A673 (cell line): Measurements from ENCODE around the gene RALGPS1. TPM values are rescaled to one million over a fixed set of nuclear protein-coding genes. Genes with fewer than 3 reads are reported as not detected.
A peak's percentile ranks its signal among the peaks of the same experiment; 100 is the strongest.

ENCODE experiments used
- BruUV-seq: library from RNA; stranded (reverse); fragments of 400-500 nt; replicated peaks from 2 replicates; lab custom pipeline; 2021; lab: Mats Ljungman, UMichigan
- CTCF ChIA-PET: fragments of 300-600 bp; sonication (Branson Sonifier 250); formaldehyde crosslinking; loops from one replicate; lab custom pipeline; 2022; ENCODE audit warnings: antibody characterized with exemption; lab: Charles Lee
- POLR2A ChIA-PET: fragments of 300-600 bp; sonication (Branson Sonifier 250); formaldehyde crosslinking; loops from one replicate; lab custom pipeline; 2022; ENCODE audit warnings: antibody characterized with exemption; ENCODE audit not compliant: low non-redundant PET; lab: Charles Lee
- DNase-seq: peaks from one replicate; pipeline ENCODE4 v3.0.0-alpha.2; 2015; ENCODE audit warnings: low spot score
- H3K27ac ChIP-seq: fragments of 200-600 bp; sonication (generic); 2 replicates; pipeline ENCODE4 v1.5.1; 2016; ENCODE audit warnings: mixed run types, low read depth, mild to moderate bottlenecking, mixed read lengths, antibody characterized with exemption, low read length; ENCODE audit not compliant: poor library complexity, severe bottlenecking
- H3K27me3 ChIP-seq: fragments of 200-600 bp; sonication (generic); replicated peaks from 2 replicates; pipeline ENCODE4 v1.6.1; 2017; ENCODE audit warnings: mixed run types, low read depth, mild to moderate bottlenecking, mixed read lengths, antibody characterized with exemption, low read length; ENCODE audit not compliant: insufficient read depth, poor library complexity
- H3K36me3 ChIP-seq: fragments of 200-600 bp; sonication (generic); 2 replicates; pipeline ENCODE4 v1.6.1; 2016; ENCODE audit warnings: mixed run types, mild to moderate bottlenecking, mixed read lengths, antibody characterized with exemption, low read length; ENCODE audit not compliant: insufficient read depth, poor library complexity, severe bottlenecking
- H3K4me1 ChIP-seq: fragments of 200-600 bp; sonication (generic); 2 replicates; pipeline ENCODE4 v1.6.1; 2017; ENCODE audit warnings: mixed run types, mild to moderate bottlenecking, mixed read lengths, antibody characterized with exemption, low read length; ENCODE audit not compliant: insufficient read depth, poor library complexity, severe bottlenecking
- H3K4me3 ChIP-seq: fragments of 200-600 bp; sonication (generic); 2 replicates; pipeline ENCODE4 v1.5.1; 2016; ENCODE audit warnings: low read depth, mixed run types, mild to moderate bottlenecking, mixed read lengths, low read length; ENCODE audit not compliant: poor library complexity, severe bottlenecking
- H3K9me3 ChIP-seq: fragments of 200-600 bp; sonication (generic); 2 replicates; pipeline ENCODE4 v1.6.1; 2016; ENCODE audit warnings: mixed run types, low read depth, mild to moderate bottlenecking, mixed read lengths, antibody characterized with exemption, low read length; ENCODE audit not compliant: poor library complexity, severe bottlenecking
- EZH2 ChIP-seq: fragments of 200-600 bp; sonication (generic); IDR thresholded peaks from 2 replicates; pipeline ENCODE4 v1.6.1; 2017; ENCODE audit warnings: borderline replicate concordance, low read depth, mild to moderate bottlenecking, mixed read lengths, antibody characterized with exemption, low read length; ENCODE audit not compliant: poor library complexity, severe bottlenecking
- intact Hi-C: fragments of 100-400 bp; cut with micrococcal nuclease; formaldehyde crosslinking; loops from one replicate; pipeline ENCODE4 v1.10.0; 2022; ENCODE audit not compliant: unreplicated experiment
- total RNA-seq: library from RNA; stranded (reverse); gene quantifications from 2 replicates; pipeline ENCODE4 v1.2.3, GENCODE V29; 2021
- TF ChIP-seq, protein P1 (sequence below): fragments of 300-800, 200-600 bp; sonication (generic); conservative IDR thresholded peaks from 2 replicates; pipeline ENCODE4 v1.5.1; 2017; ENCODE audit warnings: low read depth, mild to moderate bottlenecking, antibody characterized with exemption, low read length, moderate library complexity, mixed read lengths

The RALGPS1 gene
- total RNA-seq, 1 experiment from 2014 or later = 3.9 TPM

DNA sequence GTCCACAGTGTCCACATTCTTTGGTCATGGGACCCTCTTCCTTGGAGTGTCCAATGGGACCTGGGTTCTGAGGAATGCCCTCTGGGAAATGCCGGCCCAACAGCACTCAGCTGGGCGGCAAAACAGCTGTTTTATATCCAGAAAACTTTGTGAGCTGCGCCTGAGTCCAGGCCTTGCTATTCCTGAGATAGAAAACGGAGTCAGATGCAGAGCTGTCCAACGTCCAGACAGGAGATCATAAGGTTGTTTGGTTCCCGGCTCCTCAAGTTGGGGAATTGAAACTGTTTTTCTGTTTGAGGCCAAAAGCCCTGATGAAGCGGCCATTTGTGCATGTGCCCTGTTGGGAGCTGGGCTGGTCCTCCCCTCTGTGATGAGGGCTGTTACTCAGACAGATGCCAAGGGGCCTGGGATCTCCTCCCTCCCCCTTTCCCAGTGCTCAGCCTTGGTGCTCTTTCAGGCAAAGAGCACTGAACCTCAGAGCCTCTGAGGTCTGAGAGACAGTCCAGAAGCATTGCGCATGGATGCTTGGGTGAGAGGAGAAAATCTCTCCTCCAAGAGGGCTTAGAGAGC lies 283.4 kb downstream of the RALGPS1 start:
- POLR2A ChIA-PET = no interaction called here
- no TSS peak for BruUV-seq
- intact Hi-C loops = no loop called here

GRCh38 chr9:127198587-127198986 lies 284.0 kb downstream of the RALGPS1 start:
- Histone ChIP-seq H3K36me3 (no peaks in the 10 kb centered on the region), H3K27ac (no peak overlapping the region), H3K27me3 (no peaks in the 10 kb centered on the region), H3K4me1 (no peaks in the 10 kb centered on the region), H3K9me3 (no peaks in the 10 kb centered on the region), H3K4me3 (no peak overlapping the region)
- no peak for TF ChIP-seq EZH2
- TF ChIP-seq, protein P1, sequence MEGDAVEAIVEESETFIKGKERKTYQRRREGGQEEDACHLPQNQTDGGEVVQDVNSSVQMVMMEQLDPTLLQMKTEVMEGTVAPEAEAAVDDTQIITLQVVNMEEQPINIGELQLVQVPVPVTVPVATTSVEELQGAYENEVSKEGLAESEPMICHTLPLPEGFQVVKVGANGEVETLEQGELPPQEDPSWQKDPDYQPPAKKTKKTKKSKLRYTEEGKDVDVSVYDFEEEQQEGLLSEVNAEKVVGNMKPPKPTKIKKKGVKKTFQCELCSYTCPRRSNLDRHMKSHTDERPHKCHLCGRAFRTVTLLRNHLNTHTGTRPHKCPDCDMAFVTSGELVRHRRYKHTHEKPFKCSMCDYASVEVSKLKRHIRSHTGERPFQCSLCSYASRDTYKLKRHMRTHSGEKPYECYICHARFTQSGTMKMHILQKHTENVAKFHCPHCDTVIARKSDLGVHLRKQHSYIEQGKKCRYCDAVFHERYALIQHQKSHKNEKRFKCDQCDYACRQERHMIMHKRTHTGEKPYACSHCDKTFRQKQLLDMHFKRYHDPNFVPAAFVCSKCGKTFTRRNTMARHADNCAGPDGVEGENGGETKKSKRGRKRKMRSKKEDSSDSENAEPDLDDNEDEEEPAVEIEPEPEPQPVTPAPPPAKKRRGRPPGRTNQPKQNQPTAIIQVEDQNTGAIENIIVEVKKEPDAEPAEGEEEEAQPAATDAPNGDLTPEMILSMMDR = no peak
- POLR2A ChIA-PET = no interaction called here
- intact Hi-C loops = no loop called here
- no peak for DNase-seq
- BruUV-seq = no TSS peak
- CTCF ChIA-PET = interaction anchor here (0.6 to 2.0 kb wide), 4 partner anchors 69 to 258 kb away, joined by 3 to 13 read pairs (median 4); no protein-coding TSS in a partner anchor

More for the DNA sequence above, 283.4 kb downstream of the RALGPS1 start:
- CTCF ChIA-PET = interaction anchor here (0.9 to 2.0 kb wide), 2 partner anchors 232 to 257 kb away, joined by 6 to 13 read pairs; no protein-coding TSS in a partner anchor
- no peaks in the 10 kb centered on the region for H3K27me3 ChIP-seq
- TF ChIP-seq EZH2 = no peak
- TF ChIP-seq, protein P1 = no peak
- H3K4me3 ChIP-seq = no peak overlapping the region
- no peaks in the 10 kb centered on the region for H3K4me1 ChIP-seq
- no peaks in the 10 kb centered on the region for H3K36me3 ChIP-seq
- no peak for DNase-seq
- no peaks in the 10 kb centered on the region for H3K9me3 ChIP-seq
- H3K27ac ChIP-seq = no peak overlapping the region

- CTCF ChIA-PET = interaction anchor here (0.6 to 2.0 kb wide), 4 partner anchors 68 to 258 kb away, joined by 3 to 13 read pairs (median 4); no protein-coding TSS in a partner anchor
- no peak for TF ChIP-seq EZH2
- TF ChIP-seq, protein P1 = peak; percentile 85
Measured at GRCh38 chr9:127199001-127199791, 284.6 kb downstream of the RALGPS1 start.

More at GRCh38 chr9:127199001-127199791, 284.6 kb downstream of the RALGPS1 start:
- no TSS peak for BruUV-seq
- intact Hi-C loops = loop anchor here (1.0 kb wide), 2 partner anchors 234 to 259 kb away; no protein-coding TSS in a partner anchor
- peak; percentile 83 for DNase-seq
- H3K9me3 ChIP-seq = no peaks in the 10 kb centered on the region
- no peaks in the 10 kb centered on the region for H3K27me3 ChIP-seq
- H3K27ac ChIP-seq = no peak overlapping the region
- no peaks in the 10 kb centered on the region for H3K4me1 ChIP-seq
- POLR2A ChIA-PET = no interaction called here
- no peaks in the 10 kb centered on the region for H3K36me3 ChIP-seq
- no peak overlapping the region for H3K4me3 ChIP-seq
